Stimulated activated CD8-positive, alpha-beta memory T cell treated with anti-CD3 and anti-CD28 coated beads, Interleukin-7, amount 100 ng/mL, for 24 hours (primary cell): ENCODE data around the gene IL9.

Experiments
- DNase-seq: peaks from one replicate; pipeline ENCODE4 v3.0.0-alpha.2; 2020; ENCODE audit warnings: low read depth

IL9 gene

DNA sequence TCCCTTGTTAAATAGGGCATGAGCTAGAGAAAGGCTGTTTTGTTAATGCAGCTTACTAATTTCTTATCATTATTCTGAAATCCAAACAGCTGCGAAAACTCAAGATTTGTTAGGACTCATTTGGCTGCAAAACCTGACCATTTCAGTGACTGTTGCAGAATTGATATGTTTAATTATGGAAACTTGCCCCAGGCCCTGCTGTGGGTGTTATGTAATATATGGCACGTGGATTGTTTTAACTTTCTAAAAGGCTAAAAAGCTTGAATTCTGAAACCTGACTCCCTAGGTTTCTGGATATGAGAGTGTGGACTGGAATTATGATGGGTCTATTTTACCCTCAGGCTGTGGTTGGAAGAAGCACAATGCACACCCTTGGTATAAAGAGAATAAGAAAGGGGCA is 4.4 kb downstream of the IL9 start:
- DNase-seq, result no peak

DNA sequence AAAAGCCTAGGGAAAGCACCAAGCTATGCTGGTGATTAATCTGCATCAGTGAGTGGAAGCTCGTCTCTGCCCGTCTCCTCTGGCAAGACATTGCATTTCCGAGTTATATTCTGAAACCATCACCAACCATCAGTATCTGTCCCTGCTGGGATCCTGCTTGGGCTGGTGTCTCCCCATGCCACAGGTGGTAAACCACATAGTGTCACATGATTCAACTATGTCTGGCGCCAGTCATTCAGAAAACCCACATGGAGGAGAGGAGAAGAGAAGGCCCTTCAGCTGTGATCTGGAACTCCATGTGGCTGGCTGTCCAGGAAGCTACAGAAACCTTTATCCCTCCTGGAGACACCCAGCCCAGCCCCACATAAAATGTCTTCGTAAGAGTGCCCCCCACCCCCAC is 4.8 kb downstream of the IL9 start:
- no peak for DNase-seq

DNA sequence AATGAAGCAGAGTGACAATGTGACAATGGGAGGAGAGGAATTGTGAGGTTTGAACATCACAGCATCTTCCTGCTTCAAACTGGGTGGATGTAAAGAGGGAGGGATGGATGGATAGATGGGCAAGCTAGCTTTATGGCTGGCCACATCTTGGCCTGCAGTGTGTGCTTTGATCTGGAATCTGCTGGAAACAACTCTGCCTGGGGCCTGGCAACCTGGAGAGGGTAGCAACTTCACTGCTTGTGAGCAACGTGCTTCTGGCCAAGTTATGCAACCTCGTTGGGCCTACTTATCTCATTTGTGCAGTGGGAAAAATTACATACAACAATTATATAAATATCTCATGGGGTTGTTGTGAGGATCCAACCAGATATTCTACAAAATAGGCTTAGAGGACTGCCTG is 5.3 kb downstream of the IL9 start:
- no peak for DNase-seq

DNA sequence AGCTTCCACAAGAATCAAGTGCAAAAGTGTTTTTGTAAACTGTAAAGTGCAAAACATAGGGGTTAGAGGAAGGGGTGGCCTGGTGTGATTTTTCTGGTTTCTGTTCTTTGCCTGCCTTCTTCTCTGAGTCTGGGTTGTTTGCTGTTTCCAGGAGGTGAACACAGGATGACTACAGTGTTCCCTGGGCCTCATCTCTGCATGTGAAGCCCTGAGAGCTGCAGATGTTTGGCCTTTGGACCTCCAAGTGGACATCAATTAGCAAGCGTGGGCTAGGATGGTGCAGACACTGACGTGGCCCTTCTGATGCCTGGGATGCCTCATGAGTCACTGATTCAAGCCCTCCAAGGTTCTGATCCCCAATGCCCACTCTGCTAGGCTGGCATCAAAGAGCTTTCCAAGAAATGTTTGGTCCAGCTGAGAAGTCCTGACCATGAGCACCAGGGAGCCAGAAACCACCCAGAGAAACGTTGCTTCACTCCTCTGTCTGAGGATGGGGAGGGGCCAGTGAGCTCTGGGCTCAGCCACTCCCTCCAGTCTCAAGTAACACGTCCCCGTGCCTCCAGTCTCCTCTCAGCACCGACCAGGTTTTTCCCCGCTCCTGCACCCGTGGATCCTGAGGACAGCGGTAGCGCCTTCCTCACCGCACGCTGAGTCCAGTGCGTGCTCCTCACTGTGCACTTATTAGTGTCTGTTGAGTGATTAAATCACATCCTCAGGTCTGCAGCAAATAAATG is 7.6 kb downstream of the IL9 start:
- no peak for DNase-seq

- DNase-seq, result peak; percentile 33
Measured at GRCh38 chr5:135887447-135887864, 8.2 kb downstream of the IL9 start.

- DNase-seq, result no peak
Measured at GRCh38 chr5:135886136-135886535, 9.5 kb downstream of the IL9 start.

DNA sequence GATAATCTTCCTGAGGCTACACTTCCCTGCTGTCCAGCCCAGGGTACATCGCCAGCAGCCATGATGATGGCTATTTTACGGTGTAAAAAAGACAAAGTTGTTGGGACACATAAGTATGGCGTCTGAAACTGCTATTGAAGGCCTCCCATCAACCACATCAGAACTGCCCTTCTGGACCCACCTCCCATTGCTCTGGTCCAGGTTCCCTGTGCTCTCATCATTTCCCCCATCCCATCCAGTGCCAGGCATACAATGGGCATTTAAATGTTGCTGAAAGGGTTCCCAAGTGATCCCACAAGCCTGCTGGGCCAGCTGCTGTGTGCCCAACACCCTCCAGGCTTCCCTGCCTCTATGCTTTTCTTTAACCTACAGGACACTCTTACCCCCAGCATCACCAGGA is 10.6 kb downstream of the IL9 start:
- no peak for DNase-seq

- no peak for DNase-seq
Measured at GRCh38 chr5:135883441-135883840, 12.2 kb downstream of the IL9 start.

DNA sequence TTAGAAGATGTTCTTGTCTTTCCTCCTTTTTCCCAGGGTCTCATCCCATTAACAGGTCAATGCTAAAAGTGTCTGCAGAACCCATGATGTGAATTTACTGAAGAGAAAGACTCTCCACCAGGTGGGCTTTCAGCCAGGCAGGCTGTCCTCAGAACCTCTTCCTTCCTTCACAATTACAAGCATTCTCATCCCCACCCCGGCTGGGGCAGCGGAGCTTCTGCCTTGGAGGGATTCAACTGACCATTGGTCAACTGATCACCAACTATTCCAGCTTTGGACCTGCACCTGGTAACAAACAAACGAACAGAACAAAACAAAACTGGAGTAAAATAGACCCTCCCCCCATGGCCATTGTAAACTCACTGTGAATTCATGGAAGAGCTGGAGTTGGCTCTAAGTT is 12.6 kb downstream of the IL9 start:
- no peak for DNase-seq

DNA sequence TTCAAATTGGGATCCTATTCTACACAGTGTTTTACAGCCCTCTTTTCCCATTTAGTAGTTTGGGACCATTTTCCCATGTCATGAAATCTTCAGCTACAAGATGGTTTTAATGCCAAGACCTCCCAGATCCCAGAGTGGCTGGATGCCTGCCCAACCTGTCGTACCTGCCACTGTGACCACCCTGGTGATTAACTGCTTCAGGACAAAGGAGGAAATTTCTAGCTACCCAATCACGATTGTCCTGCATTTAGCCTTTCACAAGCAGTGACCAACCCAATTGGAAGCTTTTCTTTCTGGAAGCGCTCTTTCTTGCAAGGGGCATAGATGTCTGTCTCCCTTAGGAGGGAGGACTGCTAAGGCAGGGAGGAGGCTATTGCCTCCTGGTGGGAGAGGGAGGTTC is 13.8 kb downstream of the IL9 start:
- DNase-seq, result no peak

DNA sequence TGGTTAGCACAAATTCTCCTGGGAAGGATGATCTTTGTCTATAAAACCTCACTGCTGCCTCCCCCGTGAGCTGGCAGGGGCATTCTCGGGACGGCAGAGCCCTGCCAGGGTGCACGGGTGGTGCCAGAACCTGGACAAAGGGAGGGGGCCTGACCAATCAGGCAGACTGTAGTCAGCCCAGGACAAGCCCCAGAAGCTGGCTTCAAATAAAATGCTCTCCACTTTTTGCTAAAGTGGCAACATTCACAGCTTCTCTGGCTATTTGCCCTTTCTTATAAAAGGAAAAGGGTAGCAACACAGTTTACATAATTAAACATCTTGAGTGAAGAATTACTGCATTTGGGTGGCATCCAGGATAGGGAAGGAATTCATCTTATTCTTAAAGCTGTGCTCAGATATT is 14.4 kb downstream of the IL9 start:
- DNase-seq, result no peak

DNA sequence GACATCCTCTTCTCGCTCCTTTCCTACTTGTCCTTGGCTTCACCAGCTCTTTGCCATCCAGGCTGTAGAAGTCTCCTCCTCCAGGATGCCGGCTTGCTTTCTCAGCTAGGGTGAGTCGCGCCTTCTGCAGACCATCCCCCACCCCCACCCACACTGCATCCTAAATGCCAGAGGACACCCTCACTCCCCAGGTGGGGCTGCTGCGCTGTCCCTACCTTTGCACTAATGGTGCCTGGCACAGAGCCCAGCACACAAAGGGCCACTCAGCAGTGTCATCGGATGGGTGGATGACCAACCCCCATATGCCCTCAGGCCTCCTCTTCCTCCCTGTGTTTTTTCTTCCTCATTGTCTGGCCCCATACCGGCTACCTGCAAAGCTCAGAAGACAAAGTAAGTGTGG is 14.8 kb downstream of the IL9 start:
- DNase-seq, result no peak

GRCh38 chr5:135880278-135880677 is 15.4 kb downstream of the IL9 start:
- DNase-seq, result no peak

GRCh38 chr5:135879591-135879990 is 16.1 kb downstream of the IL9 start:
- no peak for DNase-seq

GRCh38 chr5:135878156-135878620 is 17.5 kb downstream of the IL9 start:
- DNase-seq, result no peak

DNA sequence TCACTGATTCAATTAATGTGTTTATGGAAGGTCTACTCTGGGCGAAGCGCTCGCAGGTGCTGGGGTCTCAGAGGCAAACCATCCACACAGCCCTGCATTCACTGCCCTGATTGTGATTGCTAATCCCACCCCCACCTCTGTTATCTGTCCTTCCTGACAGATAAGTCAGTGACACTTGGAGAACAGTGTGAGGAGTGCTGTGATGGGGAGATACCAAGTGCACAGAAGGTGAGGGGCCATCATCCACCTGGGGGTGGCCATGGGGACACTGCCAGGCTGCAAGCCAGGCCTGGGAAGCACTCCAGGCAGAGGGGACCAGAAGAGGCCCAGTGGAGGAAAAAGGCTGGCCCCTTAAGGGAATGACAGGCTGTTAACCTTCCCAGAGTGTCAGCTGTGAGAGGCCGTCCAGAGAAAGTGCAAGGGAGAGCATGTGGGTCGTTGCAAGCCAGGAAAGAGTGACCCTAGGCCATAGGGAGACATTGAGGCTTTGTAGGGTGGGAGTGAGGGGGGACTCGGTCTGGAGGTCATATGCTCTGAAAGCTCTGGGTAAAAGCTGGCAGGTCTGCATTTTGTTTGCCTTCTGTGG is 18.0 kb downstream of the IL9 start:
- DNase-seq, result no peak

DNA sequence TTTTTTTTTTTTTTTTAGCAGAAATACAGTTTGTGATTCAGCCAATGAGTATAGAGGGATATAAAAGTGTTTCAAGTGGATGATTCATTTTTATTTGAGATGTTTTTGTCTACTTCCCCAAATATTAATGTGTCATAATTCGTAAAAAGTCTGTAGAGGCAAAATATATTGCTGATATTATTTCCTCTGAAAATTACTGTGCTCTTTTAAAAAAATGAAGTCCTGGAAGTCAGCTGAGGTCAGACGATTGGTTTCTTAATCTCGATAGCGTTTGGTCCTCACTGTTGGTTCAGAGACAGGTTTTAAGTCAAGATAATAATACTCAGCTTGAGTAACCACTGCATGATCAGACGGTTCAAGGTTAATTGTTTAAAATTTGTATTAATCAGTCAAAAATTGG is 19.5 kb downstream of the IL9 start:
- no peak for DNase-seq

GRCh38 chr5:135875567-135875966 is 20.1 kb downstream of the IL9 start:
- DNase-seq, result no peak

DNA sequence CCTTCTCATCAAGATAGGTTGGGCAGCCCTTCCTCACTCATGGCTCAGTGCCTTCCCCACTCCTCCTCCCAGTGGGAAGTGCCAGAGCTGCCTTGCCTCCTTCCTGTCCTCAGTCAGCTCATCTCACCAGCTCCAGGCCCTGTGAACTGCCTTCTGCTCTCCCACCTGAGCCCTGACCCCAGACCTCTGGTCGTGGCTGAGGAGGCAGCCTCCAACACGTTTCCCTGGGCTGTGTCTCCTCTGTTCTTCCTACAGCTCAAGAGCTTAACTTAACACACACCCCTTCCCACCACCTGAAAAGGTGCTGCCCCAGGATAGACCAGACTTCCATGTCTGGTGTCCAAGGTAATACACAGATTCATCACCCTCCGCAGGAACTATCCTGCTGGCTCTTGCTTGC is 21.2 kb downstream of the IL9 start:
- DNase-seq, result no peak

- DNase-seq, result no peak
Measured at GRCh38 chr5:135873831-135874230, 21.8 kb downstream of the IL9 start.

DNA sequence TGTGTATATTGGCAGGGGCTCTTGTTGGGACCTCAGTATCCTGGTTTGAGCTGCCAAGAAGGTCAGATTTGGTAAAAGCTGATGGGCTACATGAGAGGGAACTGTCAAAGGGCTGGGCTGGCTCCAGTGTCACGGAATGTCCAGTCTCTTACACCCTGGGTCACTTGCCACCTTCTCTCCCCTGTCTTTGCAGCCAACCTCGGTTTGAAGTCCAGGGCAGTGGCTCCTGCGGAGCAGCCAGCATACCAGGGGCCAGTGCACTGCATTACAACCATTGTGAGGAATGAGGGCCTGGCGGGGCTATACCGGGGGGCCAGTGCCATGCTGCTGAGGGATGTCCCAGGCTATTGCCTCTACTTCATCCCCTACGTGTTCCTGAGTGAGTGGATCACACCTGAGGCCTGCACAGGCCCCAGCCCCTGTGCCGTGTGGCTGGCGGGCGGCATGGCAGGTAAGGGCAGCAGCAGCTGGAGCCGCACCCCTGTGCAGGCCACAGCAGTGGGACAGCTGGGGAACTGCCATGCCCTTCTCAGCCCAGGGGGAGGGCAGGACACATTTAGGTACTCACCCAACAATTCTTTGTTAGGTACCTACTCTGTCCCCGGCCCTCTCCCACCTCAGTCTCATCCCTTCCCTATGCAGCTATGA is 24.2 kb downstream of the IL9 start:
- DNase-seq, result no peak

DNA sequence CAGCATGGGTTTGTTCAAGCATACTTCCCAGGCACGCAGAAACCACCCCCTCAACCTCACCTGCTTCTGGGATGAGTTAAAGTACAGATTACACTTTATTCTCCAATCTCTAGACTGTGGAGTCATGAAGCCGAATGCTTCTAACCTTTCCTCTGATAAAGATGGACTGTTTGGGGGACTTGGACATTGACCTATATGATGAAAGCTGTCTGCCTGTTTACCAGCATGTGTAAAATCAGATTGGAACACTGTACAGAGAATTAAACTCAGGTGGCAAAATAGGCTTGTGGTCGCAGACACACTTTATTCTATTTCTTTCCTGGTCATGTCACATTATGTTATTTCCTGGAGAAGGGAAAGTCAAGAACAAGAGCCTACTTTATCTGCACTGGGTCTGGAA is 25.7 kb downstream of the IL9 start:
- DNase-seq, result no peak

GRCh38 chr5:135869276-135869675 is 26.4 kb downstream of the IL9 start:
- no peak for DNase-seq

DNA sequence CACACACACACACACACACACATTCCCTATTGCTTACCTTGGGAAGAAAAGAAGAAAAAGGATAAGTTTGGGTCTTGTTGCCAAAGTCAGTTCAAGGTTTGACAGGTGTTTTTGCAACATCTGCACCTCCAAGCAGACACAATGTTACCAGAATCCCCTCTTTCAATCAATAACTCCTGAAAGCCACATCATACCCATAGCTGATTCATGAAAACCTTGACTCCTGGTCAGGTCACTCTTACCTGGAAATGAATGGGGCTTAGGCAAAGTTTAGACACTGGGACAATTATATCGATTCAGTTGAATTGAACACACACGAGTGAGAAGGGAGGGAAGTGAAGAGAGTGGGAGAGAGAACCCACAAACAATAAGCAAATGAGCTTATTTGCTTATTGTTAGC is 27.0 kb downstream of the IL9 start:
- DNase-seq, result no peak
